ENCODE results near the gene LATS2. TPM values are rescaled to one million over a fixed set of nuclear protein-coding genes. Genes with fewer than 3 reads are reported as not detected.
"Not testable (repeated sequence)": the region's sequence is repeated elsewhere in the genome, so short reads cannot be mapped to it uniquely, and the experiment has no call there.

The LATS2 gene
- total and polyA plus RNA-seq, 2 of the 8 experiments (the other 6 are each of a cell fraction or from before 2014, with no cell fraction given), result 8.3 to 26.2 TPM

DNA sequence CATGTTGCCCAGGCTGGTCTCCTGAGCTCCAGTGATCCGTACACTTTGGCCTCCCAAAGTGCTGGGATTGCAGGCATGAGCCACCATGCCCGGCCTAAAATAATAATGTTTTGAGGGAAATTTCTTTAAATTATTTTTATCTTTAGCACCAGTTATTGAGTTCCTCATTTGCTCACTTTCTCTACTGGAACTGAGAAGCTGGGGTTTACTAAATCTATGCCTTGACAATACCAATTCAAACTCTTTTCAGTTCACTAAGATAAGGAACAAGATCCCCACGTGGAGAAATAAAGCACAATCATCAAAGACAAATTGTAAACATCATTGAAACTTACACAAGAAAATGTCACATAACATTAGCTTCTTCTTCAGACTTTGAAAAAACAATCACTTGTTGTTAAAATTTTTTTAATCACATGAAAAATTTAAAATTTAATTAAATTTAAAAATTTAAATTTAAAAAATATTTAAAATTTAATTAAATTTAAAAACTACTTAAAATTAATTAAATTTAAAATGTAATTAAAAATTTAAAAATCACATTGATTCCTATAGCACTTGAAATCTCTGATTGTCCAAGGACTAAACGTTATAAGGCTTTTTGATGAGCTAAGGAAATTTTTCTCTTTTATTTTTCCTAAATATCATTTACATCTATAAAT is 133.7 kb downstream of the LATS2 start (continued):
- TF ChIP-seq HDAC6 (IDR thresholded peaks at IDR 0.05; ENCODE audit: low read depth, low read length) (no peak), EP300 (IDR thresholded peaks at IDR 0.05; ENCODE audit: borderline replicate concordance in 1 of 2, low read depth in 2 of 2, low read length in 2 of 2) (no peak), JUND (IDR thresholded peaks at IDR 0.05; ENCODE audit: low read length) (no peak), NANOG (IDR thresholded peaks at IDR 0.05; ENCODE audit: insufficient read depth, low read depth, low read length, poor library complexity, severe bottlenecking) (no peak), FOSL1 (IDR thresholded peaks at IDR 0.05; ENCODE audit: insufficient read depth, low read depth, low read length) (no peak), SP4 (IDR thresholded peaks at IDR 0.05; ENCODE audit: low read length) (no peak)

DNA sequence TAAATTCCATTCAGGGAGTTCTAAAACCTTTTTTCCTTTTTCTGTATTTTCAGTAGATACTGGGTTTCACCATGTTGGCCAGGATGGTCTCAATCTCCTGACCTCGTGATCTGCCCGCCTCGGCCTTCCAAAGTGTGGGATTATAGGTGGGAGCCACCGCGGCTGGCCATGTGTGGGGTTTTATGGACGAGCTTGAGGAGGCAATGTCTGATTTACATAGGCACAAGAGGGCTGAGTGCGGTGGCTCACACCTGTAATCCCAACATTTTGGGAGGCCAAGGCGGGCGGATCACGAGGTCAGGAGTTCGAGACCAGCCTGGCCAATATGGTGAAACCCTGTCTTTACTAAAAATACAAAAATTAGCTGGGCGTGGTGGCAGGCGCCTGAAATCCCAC is 136.0 kb downstream of the LATS2 start:
- H2BK12ac ChIP-seq (ENCODE audit: low read depth, low read length); FAIRE-seq; H3K18ac ChIP-seq (ENCODE audit: extremely low read depth, low read length); H3K4me3 ChIP-seq (ENCODE audit: extremely low read depth in 1 of 4, insufficient read depth in 2 of 4, low read depth in 3 of 4, low read length in 4 of 4); H4K20me1 ChIP-seq (replicated peaks in 1 of 2; ENCODE audit: control insufficient read depth in 1 of 2, insufficient read depth in 2 of 2, low read length in 2 of 2); H2AK5ac ChIP-seq (ENCODE audit: low read depth, low read length); H3K4ac ChIP-seq (replicated peaks; ENCODE audit: insufficient read length, low read depth, low read length); H4K8ac ChIP-seq (ENCODE audit: extremely low read depth, insufficient read depth, low read length); H3K79me1 ChIP-seq (ENCODE audit: low read depth, low read length); H3K56ac ChIP-seq (replicated peaks; ENCODE audit: insufficient read length, low read depth, low read length); H3K27me3 ChIP-seq (replicated peaks in 1 of 4; ENCODE audit: control insufficient read depth in 3 of 4, extremely low read depth in 1 of 4, insufficient read depth in 3 of 4, low read length in 3 of 4); H3K14ac ChIP-seq (ENCODE audit: insufficient read length); H3K23ac ChIP-seq (ENCODE audit: insufficient read length); H3K27ac ChIP-seq (ENCODE audit: low read depth, low read length); H2BK120ac ChIP-seq (replicated peaks; ENCODE audit: low read depth, low read length); H3K23me2 ChIP-seq (ENCODE audit: low read depth, low read length); H3K79me2 ChIP-seq (ENCODE audit: control insufficient read depth in 1 of 2, insufficient read depth in 2 of 2, low read length in 2 of 2); H4K5ac ChIP-seq (ENCODE audit: insufficient read length, low read depth, low read length); H3K9ac ChIP-seq (replicated peaks in 1 of 4; ENCODE audit: extremely low read depth in 1 of 4, low read depth in 3 of 4, low read length in 3 of 4); H3K36me3 ChIP-seq (ENCODE audit: control insufficient read depth in 2 of 4, insufficient read depth in 4 of 4, low read length in 3 of 4); H3K9me3 ChIP-seq (ENCODE audit: insufficient read depth in 2 of 2, low read depth in 1 of 2, low read length in 1 of 2); H2BK5ac ChIP-seq (ENCODE audit: low read depth, low read length); H2BK20ac ChIP-seq (ENCODE audit: low read length); H2AFZ ChIP-seq (ENCODE audit: low read length); H3K4me1 ChIP-seq (replicated peaks in 1 of 4; ENCODE audit: control insufficient read depth in 3 of 4, insufficient read depth in 4 of 4, low read length in 3 of 4); H4K91ac ChIP-seq (replicated peaks; ENCODE audit: insufficient read length, low read length); DNase-seq (ENCODE audit: low read depth in 1 of 2, low spot score in 2 of 2); H3K4me2 ChIP-seq (ENCODE audit: insufficient read depth in 1 of 2, low read depth in 2 of 2, low read length in 2 of 2); H2BK15ac ChIP-seq (ENCODE audit: low read length): not testable (repeated sequence)
- 64% methylated on average over 13 of the region's 13 CpGs; no CpG with 5 or more reads in 1 of the 2 experiments for WGBS, 2 experiments (ENCODE audit: extremely low coverage in 1 of 2, insufficient coverage in 1 of 2, insufficient read length in 1 of 2, insufficient replicate concordance in 2 of 2, low coverage in 1 of 2, low lambda C conversion rate in 2 of 2, missing lambda C conversion rate in 1 of 2)
- ChIA-PET CTCF (ENCODE audit: partially characterized antibody) (interaction anchor here (0.6 to 4.7 kb wide), 24 partner anchors 10 to 443 kb away, joined by 3 to 33 read pairs (median 5); partner anchors contain the start of gene XPO4), POLR2A (ENCODE audit: partially characterized antibody) (interaction anchor here (2.7 kb wide), 1 partner anchor 23 kb away, joined by 10 read pairs; the partner anchor contains the start of gene XPO4)
